HepG2 (cell line): ENCODE results near the gene DYNC2I2. TPM values are rescaled to one million over a fixed set of nuclear protein-coding genes. Genes with fewer than 3 reads are reported as not detected.

Experiments used
- ARHGAP35 ChIP-seq: sonication (generic); formaldehyde crosslinking; IDR thresholded peaks from 2 replicates; pipeline ENCODE4 v1.9.0; 2022; ENCODE audit warnings: mild to moderate bottlenecking, inconsistent platforms, moderate library complexity, missing genetic modification reagents, borderline replicate concordance
- CEBPB ChIP-seq: IDR thresholded peaks from 2 replicates; pipeline ENCODE4 v1.6.1; 2011; ENCODE audit warnings: low read depth, low read length, improper control_type of control experiment, borderline replicate concordance
- DR1 ChIP-seq: sonication (generic); formaldehyde crosslinking; IDR thresholded peaks from 2 replicates; pipeline ENCODE4 v1.8.0; 2021; ENCODE audit warnings: mild to moderate bottlenecking, missing genetic modification reagents, inconsistent platforms
- HHEX ChIP-seq: IDR thresholded peaks from 2 replicates; pipeline ENCODE4 v1.6.1; 2016; ENCODE audit warnings: control low read depth
- KDM5A ChIP-seq: fragments of 200-600 bp; sonication (generic); IDR thresholded peaks from 2 replicates; pipeline ENCODE4 v1.7.0; 2018; ENCODE audit warnings: antibody characterized with exemption, mild to moderate bottlenecking, low read length, borderline replicate concordance
- KMT2A ChIP-seq: sonication (generic); formaldehyde crosslinking; IDR thresholded peaks from 2 replicates; pipeline ENCODE4 v1.4.0; 2020; ENCODE audit warnings: missing genetic modification reagents
- MAF1 ChIP-seq: sonication (generic); formaldehyde crosslinking; IDR thresholded peaks from 2 replicates; pipeline ENCODE4 v1.5.0; 2020; ENCODE audit warnings: missing genetic modification reagents, borderline replicate concordance
- NFKB2 ChIP-seq: sonication (generic); formaldehyde crosslinking; IDR thresholded peaks from 2 replicates; pipeline ENCODE4 v1.4.0; 2020; ENCODE audit warnings: missing genetic modification reagents, borderline replicate concordance
- TCF12 ChIP-seq, 2 experiments: fragments of 450-650 bp in 1 of 2; sonication (generic) in 1 of 2; formaldehyde crosslinking in 1 of 2; IDR thresholded peaks; 2 replicates each; pipeline versions ENCODE4 v1.6.1 to v1.8.0; 2017 to 2022; ENCODE audit warnings: antibody characterized with exemption in 1 of 2, mild to moderate bottlenecking in 1 of 2, missing genetic modification reagents in 1 of 2, moderate library complexity in 1 of 2
- TCF7 ChIP-seq: sonication (generic); IDR thresholded peaks from 2 replicates; pipeline ENCODE4 v1.6.1; 2016; ENCODE audit warnings: antibody characterized with exemption, low read depth
- ZC3H4 ChIP-seq: sonication (generic); formaldehyde crosslinking; IDR thresholded peaks from 2 replicates; pipeline ENCODE4 v1.4.0; 2020; ENCODE audit warnings: missing genetic modification reagents, borderline replicate concordance
- ZNF547 ChIP-seq: sonication (generic); formaldehyde crosslinking; IDR thresholded peaks from 2 replicates; pipeline ENCODE4 v1.5.1; 2020; ENCODE audit warnings: mild to moderate bottlenecking, missing genetic modification reagents
- ZNF646 ChIP-seq: sonication (generic); formaldehyde crosslinking; IDR thresholded peaks from 2 replicates; pipeline ENCODE4 v1.9.0; 2021; ENCODE audit warnings: mild to moderate bottlenecking, missing genetic modification reagents
- ZNF773 ChIP-seq: sonication (generic); formaldehyde crosslinking; IDR thresholded peaks from 2 replicates; pipeline ENCODE4 v1.4.0; 2020; ENCODE audit warnings: missing genetic modification reagents, borderline replicate concordance
- ZNF879 ChIP-seq: sonication (generic); formaldehyde crosslinking; IDR thresholded peaks from 2 replicates; pipeline ENCODE4 v1.8.1; 2023; ENCODE audit warnings: missing genetic modification reagents
- polyA plus RNA-seq, 8 experiments: library from polyadenylated mRNA; depleted of rRNA in 3 of 8; stranded (reverse) in 7 of 8; unstranded in 1 of 8; fragments of >200 nt; fragmentation: Illumina TruSeq in 4 of 8; extraction: Trizol in 4 of 8; gene quantifications; 2 replicates each; pipeline versions ENCODE4 v1.2.1 to v1.2.3, GENCODE V29; 2011 to 2016; ENCODE audit warnings: low read depth in 4 of 8, missing spikeins in 1 of 8, mixed read lengths in 1 of 8; ENCODE audit not compliant: insufficient read depth in 1 of 8
- total RNA-seq, 5 experiments: library from RNA; depleted of rRNA; stranded (reverse); fragments of >200 nt; fragmentation: Illumina TruSeq; extraction: Trizol; gene quantifications; 2 replicates each; pipeline ENCODE4 v1.2.3, GENCODE V29; 2016; ENCODE audit warnings: low read depth in 1 of 5
- TF ChIP-seq, protein P1 (sequence below): sonication (generic); formaldehyde crosslinking; IDR thresholded peaks from 2 replicates; pipeline ENCODE4 v1.5.0; 2020; ENCODE audit warnings: missing genetic modification reagents
- TF ChIP-seq, protein P2 (sequence below): sonication (generic); formaldehyde crosslinking; IDR thresholded peaks from 2 replicates; pipeline ENCODE4 v1.5.0; 2020; ENCODE audit warnings: mild to moderate bottlenecking, missing genetic modification reagents

Gene DYNC2I2
- total and polyA plus RNA-seq, 2 of the 13 experiments (the other 11 are each of a cell fraction or from before 2014, with no cell fraction given), result 13.7 to 40.2 TPM

DNA sequence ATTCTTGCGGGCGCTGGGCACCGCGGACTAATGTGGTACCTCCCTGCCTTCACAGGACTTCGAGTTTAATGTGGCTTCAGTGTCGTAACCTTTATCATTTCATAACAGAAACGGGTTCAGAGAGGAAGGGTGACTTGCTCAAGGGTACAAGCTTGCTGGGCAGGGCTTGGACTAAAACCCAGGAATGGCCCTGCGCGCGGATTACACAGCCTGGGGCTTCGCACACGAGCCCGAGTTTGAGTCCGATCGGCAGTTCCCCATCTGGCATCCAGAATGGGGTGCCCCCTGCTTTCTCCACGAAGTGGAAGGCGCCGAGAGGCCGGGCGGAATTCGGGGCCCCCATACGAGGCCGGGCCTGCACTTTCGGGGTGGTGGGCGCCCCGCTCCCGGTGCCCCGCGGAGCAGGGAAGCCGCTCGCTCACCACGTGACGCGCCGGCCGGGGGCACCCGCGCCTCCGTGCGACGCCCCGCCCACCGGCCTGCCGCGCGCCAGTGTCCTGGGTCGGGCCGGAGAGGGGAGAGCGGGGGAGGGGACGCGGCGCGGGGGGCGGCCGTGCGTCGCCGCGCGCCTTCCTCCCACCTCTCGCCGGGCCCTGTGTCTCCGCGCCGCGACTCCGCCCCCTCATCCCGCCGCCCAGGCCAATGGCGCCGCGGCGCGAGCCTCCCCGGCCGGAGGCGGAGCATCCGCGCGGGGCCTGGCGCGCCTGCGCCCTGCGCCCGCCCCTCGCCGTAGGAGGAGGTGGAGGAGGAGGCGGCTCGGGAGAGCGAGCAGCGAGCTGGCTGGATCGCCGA lies 32.0 kb upstream of the DYNC2I2 start, which contains the start of gene SET (continued):
- TF ChIP-seq ZNF646 (CRISPR knock-in tag) (no peak), ZNF547 (CRISPR knock-in tag) (peak; percentile 42; the same call in 1 of the 2 replicates), DR1 (CRISPR knock-in tag) (no peak), ZNF773 (CRISPR knock-in tag) (no peak), ARHGAP35 (CRISPR knock-in tag) (0 out of 2 replicates have a peak, but pooled peaks have one; percentile 67), KDM5A (peak; percentile 31; the same call in 1 of the 2 replicates), CEBPB (peak; percentile 29; the same call in 1 of the 2 replicates), TCF7 (no peak), ZC3H4 (CRISPR knock-in tag) (0 out of 2 replicates have a peak, but pooled peaks have one; percentile 52), HHEX (CRISPR knock-in tag) (no peak), NFKB2 (CRISPR knock-in tag) (no peak), ZNF879 (CRISPR knock-in tag) (no peak), TCF12 (IDR thresholded peaks at IDR 0.05) (no peak), TCF12 (CRISPR knock-in tag; IDR thresholded peaks at IDR 0.05) (no peak), KMT2A (CRISPR knock-in tag) (peak; percentile 48; the same call in 1 of the 2 replicates), MAF1 (peak; percentile 47; the same call in 1 of the 2 replicates)
- TF ChIP-seq, protein P1, sequence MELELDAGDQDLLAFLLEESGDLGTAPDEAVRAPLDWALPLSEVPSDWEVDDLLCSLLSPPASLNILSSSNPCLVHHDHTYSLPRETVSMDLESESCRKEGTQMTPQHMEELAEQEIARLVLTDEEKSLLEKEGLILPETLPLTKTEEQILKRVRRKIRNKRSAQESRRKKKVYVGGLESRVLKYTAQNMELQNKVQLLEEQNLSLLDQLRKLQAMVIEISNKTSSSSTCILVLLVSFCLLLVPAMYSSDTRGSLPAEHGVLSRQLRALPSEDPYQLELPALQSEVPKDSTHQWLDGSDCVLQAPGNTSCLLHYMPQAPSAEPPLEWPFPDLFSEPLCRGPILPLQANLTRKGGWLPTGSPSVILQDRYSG, result no peak
- TF ChIP-seq, protein P2, sequence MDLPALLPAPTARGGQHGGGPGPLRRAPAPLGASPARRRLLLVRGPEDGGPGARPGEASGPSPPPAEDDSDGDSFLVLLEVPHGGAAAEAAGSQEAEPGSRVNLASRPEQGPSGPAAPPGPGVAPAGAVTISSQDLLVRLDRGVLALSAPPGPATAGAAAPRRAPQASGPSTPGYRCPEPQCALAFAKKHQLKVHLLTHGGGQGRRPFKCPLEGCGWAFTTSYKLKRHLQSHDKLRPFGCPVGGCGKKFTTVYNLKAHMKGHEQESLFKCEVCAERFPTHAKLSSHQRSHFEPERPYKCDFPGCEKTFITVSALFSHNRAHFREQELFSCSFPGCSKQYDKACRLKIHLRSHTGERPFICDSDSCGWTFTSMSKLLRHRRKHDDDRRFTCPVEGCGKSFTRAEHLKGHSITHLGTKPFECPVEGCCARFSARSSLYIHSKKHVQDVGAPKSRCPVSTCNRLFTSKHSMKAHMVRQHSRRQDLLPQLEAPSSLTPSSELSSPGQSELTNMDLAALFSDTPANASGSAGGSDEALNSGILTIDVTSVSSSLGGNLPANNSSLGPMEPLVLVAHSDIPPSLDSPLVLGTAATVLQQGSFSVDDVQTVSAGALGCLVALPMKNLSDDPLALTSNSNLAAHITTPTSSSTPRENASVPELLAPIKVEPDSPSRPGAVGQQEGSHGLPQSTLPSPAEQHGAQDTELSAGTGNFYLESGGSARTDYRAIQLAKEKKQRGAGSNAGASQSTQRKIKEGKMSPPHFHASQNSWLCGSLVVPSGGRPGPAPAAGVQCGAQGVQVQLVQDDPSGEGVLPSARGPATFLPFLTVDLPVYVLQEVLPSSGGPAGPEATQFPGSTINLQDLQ, result no peak
